ENCODE data around the gene DEFB108B.
"Not testable (repeated sequence)": the region's sequence is repeated elsewhere in the genome, so short reads cannot be mapped to it uniquely, and the experiment has no call there.

DEFB108B gene

GRCh38 chr11:71832811-71833210, at the start of gene DEFB108B:
Gene DEFB108B, plus strand, starts transcription at chr11:71833200. Its CDS starts 0 bp downstream, at chr11:71833200.
- DNase-seq, result not testable (repeated sequence)

GRCh38 chr11:71786114-71786847, 46.7 kb upstream of the DEFB108B start:
- peak; percentile 53 for DNase-seq

GRCh38 chr11:71786848-71787097, 46.2 kb upstream of the DEFB108B start:
- peak; percentile 56 for DNase-seq

- DNase-seq, result peak; percentile 74
These were observed 45.7 kb upstream of the DEFB108B start for GRCh38 chr11:71787098-71787823.

- not testable (repeated sequence) for DNase-seq
These were observed 45.1 kb upstream of the DEFB108B start for GRCh38 chr11:71787824-71788454.

GRCh38 chr11:71789444-71790196, 43.4 kb upstream of the DEFB108B start:
- not testable (repeated sequence) for DNase-seq

- not testable (repeated sequence) for DNase-seq
These were observed 41.9 kb upstream of the DEFB108B start for GRCh38 chr11:71791111-71791510.

GRCh38 chr11:71792621-71793235, 40.3 kb upstream of the DEFB108B start:
- DNase-seq, result not testable (repeated sequence)

GRCh38 chr11:71794386-71795040, 38.5 kb upstream of the DEFB108B start:
- DNase-seq, result not testable (repeated sequence)

GRCh38 chr11:71795236-71795635, 37.8 kb upstream of the DEFB108B start:
- not testable (repeated sequence) for DNase-seq

GRCh38 chr11:71796016-71796415, 37.0 kb upstream of the DEFB108B start:
- not testable (repeated sequence) for DNase-seq

GRCh38 chr11:71796781-71797180, 36.2 kb upstream of the DEFB108B start:
- not testable (repeated sequence) for DNase-seq

GRCh38 chr11:71799556-71800128, 33.4 kb upstream of the DEFB108B start:
- DNase-seq, result not testable (repeated sequence)

GRCh38 chr11:71800335-71800953, 32.6 kb upstream of the DEFB108B start:
- DNase-seq, result peak; percentile 64

- not testable (repeated sequence) for DNase-seq
These were observed 32.0 kb upstream of the DEFB108B start for GRCh38 chr11:71801026-71801425.

- DNase-seq, result not testable (repeated sequence)
These were observed 30.1 kb upstream of the DEFB108B start for GRCh38 chr11:71802874-71803273.

- DNase-seq, result not testable (repeated sequence)
These were observed 28.6 kb upstream of the DEFB108B start for GRCh38 chr11:71804158-71804947.

GRCh38 chr11:71812529-71812928, 20.5 kb upstream of the DEFB108B start:
- DNase-seq, result not testable (repeated sequence)

GRCh38 chr11:71813481-71814355, 19.3 kb upstream of the DEFB108B start:
- peak; percentile 43 for DNase-seq

All from 8988T (cell line).